Loucy (cell line): Measurements from ENCODE around the gene AMPD3.

ENCODE experiments used
- CTCF ChIP-seq: fragments of 200-600 bp; sonication (generic); conservative IDR thresholded peaks from 2 replicates; pipeline ENCODE4 v1.5.1; 2014; ENCODE audit warnings: mild to moderate bottlenecking, antibody characterized with exemption, low read length
- EZH2phosphoT487 ChIP-seq: fragments of 200-600 bp; IDR thresholded peaks from 2 replicates; pipeline ENCODE4 v1.6.1; 2018; ENCODE audit warnings: antibody characterized with exemption, mild to moderate bottlenecking, moderate library complexity, borderline replicate concordance

GRCh38 chr11:10447445-10447844, 7.6 kb upstream of the AMPD3 start:
- TF ChIP-seq CTCF (no peak), EZH2phosphoT487 (no peak)
